NT2/D1 (cell line): ENCODE measurements around the gene WASHC2C.
"Not testable (repeated sequence)": the region's sequence is repeated elsewhere in the genome, so short reads cannot be mapped to it uniquely, and the experiment has no call there.

Experiments
- SUZ12 ChIP-seq: IDR thresholded peaks from 2 replicates; pipeline ENCODE4 v1.6.1; 2011; ENCODE audit not compliant: insufficient read length, insufficient read depth; ENCODE audit errors: extremely low read depth
- YY1 ChIP-seq: IDR thresholded peaks from 2 replicates; pipeline ENCODE4 v1.6.1; 2011; ENCODE audit not compliant: insufficient read length, insufficient read depth
- ZNF274 ChIP-seq: IDR thresholded peaks from 2 replicates; pipeline ENCODE4 v1.6.1; 2011; ENCODE audit warnings: mild to moderate bottlenecking, low read depth, low read length

DNA sequence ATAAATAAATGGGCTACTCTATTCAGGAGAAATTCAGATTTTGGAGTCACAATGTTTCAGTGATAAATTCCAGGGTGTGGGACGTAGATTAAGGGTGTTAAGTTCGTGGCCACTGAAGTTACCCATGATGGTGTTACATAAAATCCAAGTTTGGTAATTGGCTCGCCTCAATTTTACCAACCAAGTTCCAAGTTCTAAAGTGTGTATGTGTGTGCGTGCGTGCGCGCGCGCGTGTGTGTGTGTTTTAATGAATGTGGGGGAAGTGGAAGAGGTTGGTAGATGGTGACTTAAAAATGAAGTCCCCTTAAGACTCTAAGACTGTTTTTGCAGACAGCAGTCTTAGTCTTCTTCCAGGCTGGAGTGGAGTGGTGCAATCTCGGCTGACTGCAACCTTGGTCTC, 3.2 kb upstream of the WASHC2C start:
- TF ChIP-seq YY1, SUZ12, ZNF274: not testable (repeated sequence)
